Suprapubic skin (tissue), 4 donors: ENCODE measurements around the gene MSGN1.

Experiments
- CTCF ChIP-seq, 2 donors: fragments of 200-600 bp in 1 of 2; fragments of 450-650 bp in 1 of 2; sonication (generic) in 1 of 2; IDR thresholded peaks; one replicate each; pipeline ENCODE4 v1.5.1; 2016 to 2019; ENCODE audit warnings: antibody characterized with exemption in 2 of 2, mild to moderate bottlenecking in 1 of 2, moderate library complexity in 1 of 2
- EP300 ChIP-seq: sonication (generic); formaldehyde crosslinking; IDR thresholded peaks from one replicate; pipeline ENCODE4 v1.6.1; 2017; ENCODE audit warnings: antibody characterized with exemption
- POLR2A ChIP-seq, 2 donors: fragments of 450-650 bp; IDR thresholded peaks; one replicate each; pipeline ENCODE4 v1.6.1; 2017; ENCODE audit warnings: antibody characterized with exemption in 2 of 2, mild to moderate bottlenecking in 2 of 2, moderate library complexity in 2 of 2
- POLR2AphosphoS5 ChIP-seq, 3 donors: sonication (generic); formaldehyde crosslinking; IDR thresholded peaks; one replicate each; pipeline ENCODE4 v1.6.1; 2017; ENCODE audit warnings: antibody characterized with exemption in 3 of 3

GRCh38 chr2:17780546-17780945 is 35.7 kb upstream of the MSGN1 start:
- TF ChIP-seq CTCF (IDR thresholded peaks at IDR 0.05) (no peak), POLR2A (IDR thresholded peaks at IDR 0.05) (no peak), EP300 (no peak), POLR2AphosphoS5 (IDR thresholded peaks at IDR 0.05) (no peak)
